SK-N-SH (cell line): Measurements from ENCODE around the gene GLOD4.

Experiments used
- CHD2 ChIP-seq: fragments of 150-350 bp; IDR thresholded peaks from 2 replicates; pipeline ENCODE4 v1.6.1; 2018; ENCODE audit warnings: low read length; ENCODE audit not compliant: partially characterized antibody
- ELF1 ChIP-seq: IDR thresholded peaks from 2 replicates; pipeline ENCODE4 v1.4.0; 2012
- EP300 ChIP-seq, 2 experiments: IDR thresholded peaks; 2 replicates each; pipeline versions ENCODE4 v1.4.0 to v1.6.1; 2012; ENCODE audit warnings: borderline replicate concordance in 1 of 2, low read depth in 1 of 2, low read length in 1 of 2
- FOXM1 ChIP-seq: IDR thresholded peaks from 2 replicates; pipeline ENCODE4 v1.4.0; 2012; ENCODE audit warnings: low read depth, mild to moderate bottlenecking
- GATA2 ChIP-seq: sonication (generic); formaldehyde crosslinking; IDR thresholded peaks from 2 replicates; pipeline ENCODE4 v1.5.0; 2020; ENCODE audit warnings: mild to moderate bottlenecking, missing genetic modification reagents
- IRF3 ChIP-seq: fragments of 150-350 bp; IDR thresholded peaks from 2 replicates; pipeline ENCODE4 v1.6.1; 2016; ENCODE audit warnings: mild to moderate bottlenecking, low read depth, low read length
- PBX3 ChIP-seq: IDR thresholded peaks from 2 replicates; pipeline ENCODE4; 2012
- POLR2AphosphoS5 ChIP-seq: IDR thresholded peaks from 2 replicates; pipeline ENCODE4 v1.6.1; 2012; ENCODE audit warnings: low read depth, low read length
- REST ChIP-seq: IDR thresholded peaks from 2 replicates; pipeline ENCODE4 v1.6.1; 2012; ENCODE audit warnings: mild to moderate bottlenecking, low read depth, low read length, moderate library complexity
- SIN3A ChIP-seq: IDR thresholded peaks from 2 replicates; pipeline ENCODE4 v1.6.1; 2012; ENCODE audit warnings: low read depth, mild to moderate bottlenecking, low read length, moderate library complexity, borderline replicate concordance
- TCF12 ChIP-seq: IDR thresholded peaks from 2 replicates; pipeline ENCODE4 v1.4.0; 2012
- YY1 ChIP-seq: IDR thresholded peaks from 2 replicates; pipeline ENCODE4 v1.4.0; 2012; ENCODE audit warnings: low read depth, mild to moderate bottlenecking
- TF ChIP-seq, protein P1 (sequence below): fragments of 200-600 bp; sonication (generic); IDR thresholded peaks from 2 replicates; pipeline ENCODE4 v1.6.1; 2017; ENCODE audit warnings: antibody characterized with exemption, mild to moderate bottlenecking, moderate library complexity

- TF ChIP-seq PBX3 (no peak), POLR2AphosphoS5 (no peak), TCF12 (no peak), ELF1 (no peak), FOXM1 (no peak), YY1 (no peak), REST (no peak), EP300 (IDR thresholded peaks at IDR 0.05; ENCODE audit: borderline replicate concordance in 1 of 2, low read depth in 1 of 2, low read length in 1 of 2) (no peak), IRF3 (no peak), SIN3A (no peak), CHD2 (no peak), GATA2 (CRISPR knock-in tag) (no peak)
- TF ChIP-seq, protein P1, sequence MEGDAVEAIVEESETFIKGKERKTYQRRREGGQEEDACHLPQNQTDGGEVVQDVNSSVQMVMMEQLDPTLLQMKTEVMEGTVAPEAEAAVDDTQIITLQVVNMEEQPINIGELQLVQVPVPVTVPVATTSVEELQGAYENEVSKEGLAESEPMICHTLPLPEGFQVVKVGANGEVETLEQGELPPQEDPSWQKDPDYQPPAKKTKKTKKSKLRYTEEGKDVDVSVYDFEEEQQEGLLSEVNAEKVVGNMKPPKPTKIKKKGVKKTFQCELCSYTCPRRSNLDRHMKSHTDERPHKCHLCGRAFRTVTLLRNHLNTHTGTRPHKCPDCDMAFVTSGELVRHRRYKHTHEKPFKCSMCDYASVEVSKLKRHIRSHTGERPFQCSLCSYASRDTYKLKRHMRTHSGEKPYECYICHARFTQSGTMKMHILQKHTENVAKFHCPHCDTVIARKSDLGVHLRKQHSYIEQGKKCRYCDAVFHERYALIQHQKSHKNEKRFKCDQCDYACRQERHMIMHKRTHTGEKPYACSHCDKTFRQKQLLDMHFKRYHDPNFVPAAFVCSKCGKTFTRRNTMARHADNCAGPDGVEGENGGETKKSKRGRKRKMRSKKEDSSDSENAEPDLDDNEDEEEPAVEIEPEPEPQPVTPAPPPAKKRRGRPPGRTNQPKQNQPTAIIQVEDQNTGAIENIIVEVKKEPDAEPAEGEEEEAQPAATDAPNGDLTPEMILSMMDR, result no peak
These were observed 48.3 kb upstream of the GLOD4 start for GRCh38 chr17:830381-830780.
